Stimulated activated CD8-positive, alpha-beta memory T cell treated with anti-CD3 and anti-CD28 coated beads, Interleukin-2, amount 100 ng/mL, for 48 hours (primary cell): ENCODE measurements around the gene KIF19.

ENCODE experiments used
- DNase-seq, 2 donors: peaks; one replicate each; pipeline ENCODE4 v3.0.0-alpha.2; 2020; ENCODE audit warnings: low read depth in 2 of 2

KIF19 gene

DNA sequence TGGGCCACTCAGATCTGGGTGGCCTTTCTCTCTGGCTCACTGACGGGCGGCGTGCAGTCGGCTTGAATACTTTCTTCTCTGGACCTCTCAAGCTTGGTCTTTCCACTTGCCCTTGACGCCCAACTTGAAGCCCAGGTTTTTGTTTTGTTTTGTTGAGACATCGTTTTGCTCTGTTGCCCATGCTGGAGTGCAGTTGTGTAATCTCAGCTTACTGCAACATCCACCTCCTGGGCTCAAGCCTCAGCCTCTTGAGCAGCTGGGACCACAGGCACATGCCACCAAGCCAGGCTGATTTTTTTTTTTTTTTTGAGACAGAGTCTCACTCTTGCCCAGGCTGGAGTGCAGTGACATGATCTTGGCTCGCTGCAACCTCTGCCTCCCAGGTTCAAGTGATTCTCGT is 22.7 kb upstream of the KIF19 start:
- DNase-seq: no peak

DNA sequence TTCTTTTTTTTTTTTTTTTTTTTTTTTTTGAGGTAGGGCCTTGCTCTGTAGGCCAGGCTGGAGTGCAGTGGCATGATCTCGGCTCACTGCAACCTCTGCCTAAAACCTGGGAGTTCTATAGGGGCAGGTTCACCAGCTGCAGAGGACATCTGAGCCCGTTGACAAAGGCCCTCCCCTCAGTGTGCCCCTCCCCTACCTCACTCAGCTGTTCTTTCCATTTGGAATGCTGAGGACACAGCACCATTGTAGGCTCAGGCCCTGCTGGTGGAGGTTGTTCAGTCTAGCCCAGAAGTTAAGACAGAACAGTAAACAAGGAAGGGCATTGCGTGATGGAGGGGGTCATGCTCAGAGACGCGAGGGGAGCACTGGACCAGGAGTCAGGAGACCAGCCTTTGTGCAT is 21.8 kb upstream of the KIF19 start:
- DNase-seq: no peak

DNA sequence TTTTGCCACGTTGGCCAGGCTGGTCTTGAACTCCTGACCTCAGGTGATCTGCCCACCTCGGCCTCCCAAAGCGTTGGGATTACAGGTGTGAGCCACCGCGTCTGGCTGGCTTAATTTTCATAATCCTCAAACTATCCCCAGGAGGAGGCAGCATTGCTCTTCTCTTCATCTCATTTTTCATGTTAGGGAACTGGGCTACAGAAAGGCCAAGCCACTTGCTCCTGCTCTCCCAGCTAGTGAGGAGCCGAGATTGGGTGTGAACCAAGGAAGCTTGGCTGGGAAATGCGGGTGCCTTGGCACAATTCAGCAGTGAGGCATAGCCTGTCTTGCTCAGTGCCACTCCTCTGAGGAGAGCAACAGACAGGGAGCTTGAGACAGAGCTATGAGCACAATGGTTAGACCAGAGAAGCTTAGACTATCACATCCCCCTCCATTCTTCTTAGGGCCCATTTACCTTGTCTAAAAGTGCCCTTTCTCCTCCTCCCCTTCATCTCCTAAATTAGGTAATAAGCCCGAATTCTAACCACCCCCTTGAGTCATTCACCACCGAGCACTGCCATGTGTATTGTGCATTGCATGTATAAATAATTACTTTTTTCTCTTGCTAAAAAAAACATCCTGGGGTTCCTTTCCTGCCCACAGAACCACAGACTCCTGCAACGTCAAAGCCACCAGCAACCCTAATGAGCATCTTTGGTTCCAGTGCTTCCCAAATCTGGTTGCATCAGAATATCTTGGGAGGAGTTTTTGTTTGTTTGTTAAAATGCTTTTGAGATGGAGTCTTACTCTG is 20.0 kb upstream of the KIF19 start:
- no peak for DNase-seq

DNA sequence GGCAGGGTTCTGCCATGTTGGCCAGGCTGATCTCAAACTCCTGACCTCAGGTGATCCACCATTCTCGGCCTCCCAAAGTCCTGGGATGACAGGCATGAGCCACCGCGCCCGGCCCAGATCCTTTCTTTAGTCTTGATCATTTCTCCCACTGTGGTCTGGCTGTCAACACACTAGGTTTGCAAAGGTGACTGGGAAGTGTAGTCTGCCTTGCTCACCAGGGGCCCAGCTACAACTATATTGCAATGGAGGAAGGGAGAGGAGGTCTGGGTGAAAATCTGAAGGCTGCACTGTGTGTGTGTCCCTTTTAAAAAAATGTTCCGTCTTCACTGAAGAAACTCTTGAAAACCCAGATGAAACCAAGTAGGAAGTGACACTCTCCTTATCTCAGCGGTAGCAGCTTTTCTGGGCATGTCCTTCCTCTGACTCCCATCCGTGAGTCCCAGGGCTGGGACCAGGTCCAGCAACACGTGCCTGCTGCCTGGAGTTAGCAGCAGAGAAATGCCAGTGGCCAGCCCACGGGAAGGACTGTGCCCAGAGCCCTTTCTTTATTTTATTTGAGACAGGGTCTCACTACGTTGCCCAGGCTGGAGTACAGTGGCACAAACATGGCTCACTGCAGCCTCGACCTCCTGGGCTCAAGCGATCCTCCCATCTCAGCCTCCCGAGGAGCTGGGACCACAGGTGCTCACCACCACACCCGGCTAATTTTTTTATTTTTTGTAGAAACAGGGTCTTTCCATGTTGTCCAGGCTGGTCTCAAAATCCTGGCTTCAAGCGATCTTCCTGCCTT is 17.8 kb upstream of the KIF19 start:
- DNase-seq: no peak

DNA sequence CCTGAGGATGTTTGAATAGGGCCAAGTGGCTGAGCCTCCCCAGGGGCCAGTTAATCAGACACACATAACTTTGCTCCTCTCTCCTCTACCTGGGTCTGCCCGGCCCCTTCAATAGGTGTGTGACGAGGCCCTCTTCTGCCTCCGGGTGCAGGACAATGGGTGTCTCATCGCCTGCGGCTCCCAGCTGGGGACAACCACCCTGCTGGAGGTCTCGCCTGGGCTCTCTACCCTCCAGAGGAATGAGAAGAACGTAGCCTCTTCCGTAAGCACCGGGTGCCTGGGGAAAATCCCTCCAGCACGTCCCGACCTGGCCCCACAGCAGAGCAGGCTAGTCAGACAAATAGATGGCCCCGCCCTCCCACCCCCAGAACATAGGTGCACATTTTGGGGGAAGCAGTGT is 16.1 kb upstream of the KIF19 start:
- no peak for DNase-seq

DNA sequence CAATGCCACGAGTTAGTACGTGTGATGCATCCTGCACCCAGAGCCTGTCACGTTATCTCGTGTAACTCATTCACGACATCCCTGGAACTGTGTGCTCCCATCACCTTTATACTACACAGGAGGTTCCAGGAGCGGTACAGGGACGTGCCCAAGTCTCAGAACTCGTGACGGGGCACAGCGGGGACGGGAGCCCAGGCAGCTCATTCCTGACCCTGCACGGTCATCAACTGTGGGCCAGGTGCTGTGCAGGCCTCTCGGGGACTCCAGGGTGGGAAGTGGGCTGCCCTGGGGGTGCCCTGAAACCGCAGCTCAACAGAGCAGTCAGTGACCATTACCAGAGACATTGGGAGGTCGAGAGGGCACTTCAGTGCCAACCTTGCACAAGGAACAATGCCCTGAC is 11.1 kb upstream of the KIF19 start:
- no peak for DNase-seq

DNA sequence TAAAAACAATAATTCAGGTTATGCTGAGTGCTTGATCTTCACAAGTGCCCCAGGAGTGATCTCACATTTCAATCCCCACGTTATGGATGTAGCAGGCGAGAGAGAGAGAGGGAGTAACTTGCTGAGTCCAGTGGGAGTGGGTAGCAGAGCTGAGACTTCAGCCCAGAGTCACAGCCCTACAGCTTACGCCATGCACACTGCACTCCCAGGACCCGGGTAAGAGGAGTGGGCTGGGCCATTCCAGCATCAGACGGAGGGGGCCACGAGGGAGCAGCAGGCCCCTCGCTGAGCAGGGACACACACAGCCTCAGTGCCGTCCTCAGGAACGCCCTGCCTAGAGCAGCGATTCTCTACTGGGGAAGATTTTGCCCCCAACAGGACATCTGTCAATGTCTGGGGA is 9.8 kb upstream of the KIF19 start:
- DNase-seq: no peak

DNA sequence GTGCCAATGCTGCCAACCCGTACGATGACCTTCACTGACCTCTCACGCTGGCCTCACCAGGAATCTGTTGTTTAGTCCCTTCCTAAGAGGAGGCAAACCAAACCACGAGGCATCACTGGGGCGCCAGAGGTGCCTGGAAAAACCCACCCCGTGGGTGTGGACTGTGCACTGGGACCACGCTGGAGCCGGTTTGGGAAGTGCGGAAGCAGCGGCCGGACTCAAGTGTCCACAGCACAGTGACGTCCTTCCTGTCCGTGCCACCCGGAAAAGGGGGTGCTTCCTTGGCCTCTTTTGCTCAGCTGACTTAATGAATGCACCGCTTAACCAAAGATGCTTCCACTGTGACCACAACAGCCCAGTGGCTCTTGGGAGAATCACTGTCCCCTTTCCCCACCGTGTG is 9.0 kb upstream of the KIF19 start:
- DNase-seq: no peak

DNA sequence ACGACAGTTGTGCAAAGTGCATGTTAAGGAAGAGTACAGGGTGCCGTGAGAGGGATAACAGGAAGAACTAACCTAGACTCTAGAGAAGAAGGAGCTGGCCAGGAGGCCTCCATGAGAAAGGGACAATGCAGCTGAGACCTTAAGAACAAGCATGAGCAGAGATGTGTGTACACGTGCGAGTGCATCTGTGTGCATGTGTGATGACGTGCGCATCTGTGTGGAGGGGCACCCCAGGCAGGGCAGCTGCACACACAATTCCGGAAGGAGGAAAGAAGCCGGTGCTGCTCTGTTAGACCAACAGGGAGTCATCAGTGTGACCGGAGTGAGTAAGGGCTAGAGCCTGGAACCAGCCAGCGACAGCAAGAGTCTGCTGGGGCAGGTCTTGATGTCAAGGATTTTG is 7.6 kb upstream of the KIF19 start:
- DNase-seq: no peak

DNA sequence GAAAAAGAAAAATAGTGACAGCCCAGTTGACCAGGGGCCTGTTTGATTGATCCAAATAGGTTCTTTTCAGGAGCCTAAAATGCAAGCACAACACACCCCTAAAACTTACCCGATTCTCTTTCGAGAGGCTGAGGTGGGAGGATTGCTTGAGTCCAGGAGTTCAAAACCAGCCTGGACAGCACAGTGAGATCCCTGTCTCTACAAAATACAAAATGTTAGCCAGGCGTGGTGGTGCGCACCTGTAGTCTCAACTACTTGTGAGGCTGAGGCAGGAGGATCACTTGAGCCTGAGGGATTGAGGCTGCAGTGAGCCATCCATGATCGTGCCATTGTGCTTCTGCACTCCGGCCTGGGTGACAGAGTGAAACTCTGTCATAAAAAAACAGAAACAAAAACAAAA is 1.5 kb upstream of the KIF19 start:
- no peak for DNase-seq

DNA sequence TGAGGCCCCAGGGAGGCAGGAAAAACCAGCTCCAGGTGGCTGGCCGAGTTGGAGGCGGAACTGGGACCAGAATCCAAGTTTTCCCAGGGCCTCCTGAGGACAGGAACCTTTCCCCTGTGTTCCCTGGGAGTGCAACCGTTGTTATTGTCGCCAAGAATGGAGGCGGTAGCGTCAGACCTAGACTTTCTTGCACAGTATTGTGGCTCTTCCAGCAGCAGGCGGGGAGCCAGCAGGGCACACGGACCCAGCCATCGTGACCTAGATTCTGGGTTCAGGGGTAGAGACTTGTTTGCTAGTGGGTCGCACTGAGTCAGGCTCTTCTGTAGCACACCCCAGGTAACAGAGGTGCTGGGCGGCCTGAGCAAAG is 667 bp upstream of the KIF19 start:
- DNase-seq: no peak

DNA sequence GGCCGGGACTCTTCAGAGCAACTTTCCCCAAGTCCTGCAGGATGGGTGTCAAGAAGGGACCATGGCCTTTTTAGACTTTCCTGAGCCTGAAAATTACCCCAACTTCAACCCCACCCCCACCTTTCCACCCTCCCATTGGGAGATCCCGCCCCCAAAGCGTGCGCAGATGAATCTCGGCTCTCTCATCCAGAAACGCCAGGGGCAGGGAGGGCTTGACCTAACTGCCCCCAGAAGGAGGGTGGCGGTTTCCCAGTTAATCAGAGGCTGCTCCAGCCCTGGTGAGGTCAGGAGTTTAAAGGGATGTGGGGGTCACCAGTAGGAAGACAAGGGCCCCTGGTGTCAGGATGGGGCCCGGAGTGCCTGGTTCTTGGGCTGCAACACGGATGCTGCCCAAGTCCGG is 480 bp downstream of the KIF19 start:
- DNase-seq: no peak

DNA sequence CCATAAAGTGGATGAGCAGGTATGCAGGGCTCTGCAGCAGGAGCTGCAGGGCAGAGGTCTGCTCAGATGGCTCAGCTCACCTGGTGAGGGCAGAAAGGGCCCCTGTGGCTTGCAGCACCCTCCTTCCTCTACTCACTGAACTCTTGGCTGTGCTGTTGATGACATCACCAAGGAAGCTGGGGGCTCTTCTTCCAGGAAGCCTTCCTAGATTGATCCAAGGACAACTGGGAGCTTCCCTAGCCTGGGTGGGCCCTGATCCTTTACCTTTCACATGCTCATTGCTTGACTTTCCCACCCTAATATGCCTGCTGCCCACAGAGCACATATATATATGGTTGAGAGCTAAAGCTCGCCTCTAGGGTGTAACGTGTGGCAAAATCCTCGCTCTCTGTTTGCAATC is 2.5 kb downstream of the KIF19 start:
- DNase-seq: no peak

DNA sequence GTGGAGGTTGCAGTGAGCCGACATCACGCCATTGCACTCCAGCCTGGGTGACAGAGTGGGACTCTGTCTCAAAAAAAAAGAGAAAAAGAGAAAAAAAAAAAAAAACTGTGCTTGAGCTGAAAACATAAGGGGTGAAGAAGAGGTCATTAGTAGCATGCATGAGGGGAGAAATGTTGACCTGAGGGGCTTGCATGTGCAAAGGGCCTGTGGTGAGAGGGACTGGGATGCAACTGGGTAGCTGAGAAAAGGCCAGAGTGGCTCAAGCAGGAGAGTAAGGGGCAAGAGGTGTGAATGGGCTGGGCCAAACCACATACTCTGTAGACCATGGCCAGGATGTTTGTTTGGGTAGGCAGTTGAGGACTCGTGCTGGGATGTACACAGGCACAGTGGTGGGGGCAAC is 3.4 kb downstream of the KIF19 start:
- no peak for DNase-seq

DNA sequence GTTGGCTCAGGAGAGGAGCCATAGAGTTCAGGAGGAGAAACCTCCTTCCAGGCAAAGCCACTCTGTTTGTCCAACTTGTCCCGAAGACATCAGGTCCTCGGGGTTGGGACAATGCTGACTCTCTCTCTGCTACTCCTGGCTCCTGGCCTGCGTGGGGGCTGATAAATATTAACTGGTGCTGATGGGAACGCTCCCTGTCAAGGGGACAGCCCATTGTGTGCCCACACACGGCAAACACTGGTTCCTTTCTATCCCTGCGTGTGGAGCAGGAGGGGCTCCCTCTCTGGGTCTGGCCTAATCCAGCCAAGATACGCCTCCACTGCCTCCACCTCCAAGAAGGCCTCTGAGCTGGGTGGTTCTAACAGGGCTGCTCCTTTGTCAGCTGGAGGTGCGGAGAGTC is 4.4 kb downstream of the KIF19 start:
- no peak for DNase-seq

DNA sequence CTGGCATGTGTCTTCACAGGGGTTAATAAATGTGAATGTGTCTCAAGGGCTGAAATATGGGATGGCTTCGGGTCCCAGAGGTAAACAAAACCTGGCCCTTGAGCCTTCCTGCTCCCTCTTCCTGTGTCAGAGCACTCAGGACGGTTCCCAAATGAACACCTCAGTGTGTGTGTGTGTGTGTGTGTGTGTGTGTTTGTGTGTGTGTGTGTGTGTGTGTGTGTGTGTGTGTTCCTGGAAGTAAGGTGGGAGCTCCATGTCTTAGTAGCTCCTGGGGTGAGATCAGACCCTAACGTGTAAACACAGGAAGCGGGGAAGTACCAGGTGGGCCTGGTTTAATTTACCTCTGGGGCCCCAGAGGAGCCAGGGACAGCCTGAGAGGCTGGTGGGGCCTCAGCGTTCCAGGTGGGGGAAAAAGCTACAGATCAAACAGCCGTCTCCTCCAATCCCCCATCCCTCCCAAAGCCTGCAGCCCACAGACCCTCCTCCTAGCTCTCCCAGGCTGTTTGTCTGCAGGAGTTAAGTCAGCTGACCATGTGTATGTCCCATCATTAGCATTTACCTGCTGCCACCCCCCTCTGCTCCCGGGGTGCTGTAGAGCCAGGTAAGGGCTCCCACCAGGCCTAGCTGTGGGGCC is 6.1 kb downstream of the KIF19 start:
- no peak for DNase-seq

DNA sequence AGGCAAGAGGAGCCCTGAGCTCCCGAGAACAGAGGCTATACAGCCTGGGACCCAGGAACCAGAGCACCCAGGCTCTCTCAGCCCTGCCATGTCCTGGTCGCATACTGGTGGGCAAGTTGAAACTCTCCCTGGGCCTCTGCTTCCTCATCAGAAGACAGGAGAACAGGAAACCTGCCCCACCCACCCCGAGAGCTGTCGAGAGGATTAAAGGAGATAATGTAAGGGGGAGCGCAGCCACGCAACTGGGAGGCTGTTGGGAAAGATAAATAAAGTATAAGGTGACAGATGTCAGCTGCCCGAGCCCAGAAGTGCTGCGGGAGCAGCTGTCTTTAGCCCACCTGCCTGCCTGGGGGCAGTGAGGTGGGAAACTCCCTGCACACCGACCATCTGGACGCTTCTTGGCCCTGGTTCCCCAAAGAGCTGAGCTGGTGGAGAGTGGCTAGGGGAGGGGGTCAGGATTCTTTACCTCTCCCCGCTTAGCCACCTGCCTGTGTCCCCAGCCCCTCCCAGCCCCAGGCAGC is 6.8 kb downstream of the KIF19 start:
- no peak for DNase-seq

DNA sequence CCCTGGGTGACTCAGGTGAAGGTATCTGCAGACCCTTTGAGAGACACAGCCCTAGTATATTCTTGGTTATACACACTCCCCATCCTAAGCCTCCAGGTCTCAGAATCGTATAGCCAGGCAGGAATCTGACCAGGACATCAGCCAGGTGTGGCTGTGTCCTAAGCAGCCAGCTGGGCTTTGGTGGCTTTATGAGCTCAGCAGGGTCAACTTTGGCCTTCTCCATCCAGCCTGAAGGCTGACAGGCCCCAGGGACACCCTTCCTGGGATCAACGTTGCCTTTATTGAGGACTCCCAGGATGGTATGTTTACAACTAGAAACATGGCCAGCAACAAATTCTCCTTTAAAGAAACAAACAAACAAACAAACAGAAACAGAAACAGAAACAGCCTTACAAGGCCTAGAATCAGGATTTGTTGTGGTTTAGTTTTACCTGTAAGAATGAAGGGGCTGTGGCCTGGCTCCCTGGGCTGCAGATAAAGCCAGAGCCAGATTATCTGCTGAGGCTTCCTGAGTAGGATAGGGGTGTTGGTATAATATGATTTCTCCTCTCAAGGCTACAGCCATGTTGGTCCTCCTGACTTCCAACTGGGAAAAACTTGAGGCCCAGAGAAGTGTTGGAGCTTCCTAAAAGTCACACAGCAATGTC is 8.5 kb downstream of the KIF19 start:
- DNase-seq: no peak

DNA sequence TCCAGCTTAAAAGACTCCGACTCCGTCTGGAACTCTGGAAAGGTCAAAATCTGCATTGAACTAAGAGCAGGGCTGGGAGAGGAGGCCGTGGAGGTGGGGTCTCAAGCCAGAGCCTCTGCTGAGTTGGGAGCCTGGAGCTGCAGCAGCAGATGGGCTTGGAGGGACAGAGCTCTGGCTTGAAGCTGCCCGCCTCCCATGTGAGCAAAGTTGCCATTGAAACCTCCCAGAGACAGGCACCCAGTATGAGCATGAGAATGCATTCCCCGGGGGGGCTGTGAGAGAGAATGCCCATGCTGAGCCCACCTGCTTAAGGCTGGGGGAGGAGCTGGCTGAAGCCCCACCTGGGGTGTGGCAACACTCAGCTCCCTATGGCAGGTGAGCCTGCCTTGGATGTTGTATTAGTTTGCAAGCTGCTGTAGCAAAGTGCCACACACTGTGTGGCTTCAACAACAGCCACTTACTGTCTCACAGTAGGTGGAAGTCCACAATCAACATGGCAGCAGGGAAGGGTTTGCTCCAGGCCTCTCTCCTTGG is 9.6 kb downstream of the KIF19 start:
- no peak for DNase-seq

DNA sequence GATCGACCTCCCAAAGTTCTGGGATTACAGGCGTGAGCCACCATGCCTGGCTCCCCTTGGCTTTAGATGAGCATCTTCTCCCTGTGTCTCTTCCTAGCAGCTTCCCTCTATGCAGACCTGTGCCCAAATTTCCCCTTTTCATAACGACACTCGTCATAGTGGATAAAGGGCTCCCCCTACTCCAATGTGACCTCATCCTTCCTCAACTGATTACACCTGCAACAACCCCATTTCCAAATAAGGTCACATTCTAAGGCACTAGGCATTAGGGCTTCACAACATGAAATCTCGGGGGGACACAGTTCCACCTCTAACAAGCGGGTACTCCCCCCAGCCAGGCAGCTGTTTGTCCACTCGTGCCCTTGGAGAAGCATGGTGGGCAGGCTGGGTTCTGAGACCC is 10.3 kb downstream of the KIF19 start:
- no peak for DNase-seq

DNA sequence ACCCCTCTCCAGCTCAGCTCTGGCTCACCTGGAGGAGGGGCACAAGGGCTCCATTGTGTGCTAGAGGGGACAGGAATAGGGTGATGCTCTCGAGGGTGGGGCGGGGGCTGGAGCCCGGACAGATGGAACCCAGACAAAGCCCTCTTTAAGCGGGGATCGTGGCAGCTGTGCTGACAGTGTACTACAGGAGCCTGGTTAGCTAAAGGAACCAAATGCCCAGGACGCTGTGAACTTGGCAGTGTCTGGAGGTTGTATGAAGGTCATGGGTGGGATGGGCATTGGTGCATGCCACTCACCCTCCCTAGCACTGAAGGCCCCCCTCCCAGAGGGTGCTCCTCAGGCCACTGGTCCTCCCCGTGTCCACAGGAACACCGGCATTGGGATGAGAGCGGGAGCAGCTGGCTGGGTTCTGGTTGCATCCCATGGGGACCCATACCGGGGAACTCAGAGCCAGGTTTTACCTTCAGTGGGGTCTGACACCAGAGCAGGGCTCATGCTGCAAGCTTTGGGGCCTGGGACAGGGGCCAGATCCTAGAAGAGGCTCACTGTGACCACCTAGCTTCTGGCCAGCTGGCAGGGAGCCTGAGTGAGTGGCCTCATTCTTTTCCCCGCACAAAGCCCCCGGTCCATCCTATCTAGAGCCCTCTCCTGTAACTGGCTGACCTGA is 11.9 kb downstream of the KIF19 start:
- no peak for DNase-seq
